Activated effector memory CD4-positive, alpha-beta T cell treated with anti-CD3 and anti-CD28 coated beads, Interleukin-2, amount 50 U/mL, for 16 hours (primary cell): ENCODE results near the gene TSPOAP1.
A peak's percentile ranks its signal among the peaks of the same experiment; 100 is the strongest.

Experiments
- DNase-seq: peaks from one replicate; pipeline ENCODE4 v3.0.0-alpha.2; 2020

TSPOAP1 gene

GRCh38 chr17:58338841-58339754, 10.5 kb upstream of the TSPOAP1 start:
- DNase-seq: peak; percentile 81

GRCh38 chr17:58338454-58338840, 9.9 kb upstream of the TSPOAP1 start:
- no peak for DNase-seq

GRCh38 chr17:58337600-58338453, 9.2 kb upstream of the TSPOAP1 start:
- peak; percentile 97 for DNase-seq

GRCh38 chr17:58337210-58337599, 8.6 kb upstream of the TSPOAP1 start:
- DNase-seq: peak; percentile 82

GRCh38 chr17:58336456-58337209, 8.0 kb upstream of the TSPOAP1 start:
- DNase-seq: peak; percentile 67

- peak; percentile 88 for DNase-seq
Measured at GRCh38 chr17:58335779-58336455, 7.3 kb upstream of the TSPOAP1 start.

GRCh38 chr17:58335061-58335731, 6.6 kb upstream of the TSPOAP1 start:
- DNase-seq: peak; percentile 76

GRCh38 chr17:58334661-58335060, 6.1 kb upstream of the TSPOAP1 start:
- DNase-seq: no peak

GRCh38 chr17:58334256-58334655, 5.7 kb upstream of the TSPOAP1 start:
- DNase-seq: no peak

- DNase-seq: no peak
Measured at GRCh38 chr17:58333736-58334207, 5.2 kb upstream of the TSPOAP1 start.

- peak; percentile 84 for DNase-seq
Measured at GRCh38 chr17:58332778-58333735, 4.5 kb upstream of the TSPOAP1 start.

- peak; percentile 96 for DNase-seq
Measured at GRCh38 chr17:58331815-58332777, 3.5 kb upstream of the TSPOAP1 start.

GRCh38 chr17:58330997-58331814, 2.6 kb upstream of the TSPOAP1 start:
- DNase-seq: peak; percentile 91

- peak; percentile 75 for DNase-seq
Measured at GRCh38 chr17:58330538-58330996, 2.0 kb upstream of the TSPOAP1 start.

- no peak for DNase-seq
Measured at GRCh38 chr17:58329810-58330537, 1.4 kb upstream of the TSPOAP1 start.

GRCh38 chr17:58329035-58329809, 627 bp upstream of the TSPOAP1 start:
- peak; percentile 91 for DNase-seq
